Activated T-helper 1 cell treated with anti-CD3 and anti-CD28 coated beads, Interleukin-12 subunit alpha, Interleukin-12 subunit beta, Interleukin-2, Interleukin-4 antibody, amounts not matched to agents 30 ng/mL and 10 ng/mL and 1 ng/mL, durations not matched to agents 14 hours and 24 hours and 36 hours (primary cell): ENCODE measurements around the gene SLCO1C1. TPM values are rescaled to one million over a fixed set of nuclear protein-coding genes. Genes with fewer than 3 reads are reported as not detected.
"Not testable (repeated sequence)": the region's sequence is repeated elsewhere in the genome, so short reads cannot be mapped to it uniquely, and the experiment has no call there.

Experiments used
- DNase-seq: peaks from one replicate; pipeline ENCODE4 v3.0.0; 2021; ENCODE audit warnings: low spot score
- H3K27ac Mint-ChIP-seq: one replicate; pipeline ENCODE4 v1.8.0; 2021; ENCODE audit warnings: mild to moderate bottlenecking, mixed read lengths
- H3K27me3 Mint-ChIP-seq: one replicate; pipeline ENCODE4 v1.8.0; 2022; ENCODE audit warnings: mild to moderate bottlenecking, moderate library complexity, mixed read lengths; ENCODE audit not compliant: insufficient read depth
- H3K36me3 Mint-ChIP-seq: one replicate; pipeline ENCODE4 v1.8.0; 2021; ENCODE audit warnings: low read depth, mixed read lengths
- H3K4me1 Mint-ChIP-seq: one replicate; pipeline ENCODE4 v1.8.0; 2021; ENCODE audit warnings: low read depth, mixed read lengths
- H3K4me3 Mint-ChIP-seq: one replicate; pipeline ENCODE4 v1.8.0; 2021; ENCODE audit warnings: mild to moderate bottlenecking, moderate library complexity, mixed read lengths
- H3K9me3 Mint-ChIP-seq: one replicate; pipeline ENCODE4 v1.8.0; 2021; ENCODE audit warnings: mixed read lengths
- intact Hi-C: fragments of 100-400 bp; cut with micrococcal nuclease; formaldehyde crosslinking; loops from one replicate; pipeline ENCODE4 v1.15.1; 2024
- total RNA-seq: library from RNA; stranded (reverse); gene quantifications from 2 replicates; pipeline ENCODE4 v1.2.3, GENCODE V29; 2022

Gene SLCO1C1
- total RNA-seq, 1 donor from 2014 or later, result not detected

- Mint-ChIP-seq H3K36me3 (no peaks in the 10 kb centered on the region), H3K27ac (no peak overlapping the region), H3K27me3 (no peaks in the 10 kb centered on the region), H3K9me3 (no peaks in the 10 kb centered on the region), H3K4me3 (no peak overlapping the region), H3K4me1 (no peaks in the 10 kb centered on the region)
- intact Hi-C loops, result no loop called here
- no peak for DNase-seq
Measured at GRCh38 chr12:20722142-20722541, 27.0 kb downstream of the SLCO1C1 start.

- H3K9me3 Mint-ChIP-seq, result no peaks in the 10 kb centered on the region
Measured at GRCh38 chr12:20731274-20731673, 36.1 kb downstream of the SLCO1C1 start.

GRCh38 chr12:20740972-20741371, 45.8 kb downstream of the SLCO1C1 start:
- Mint-ChIP-seq H3K36me3 (no peaks in the 10 kb centered on the region), H3K27me3 (no peaks in the 10 kb centered on the region), H3K4me1 (no peaks in the 10 kb centered on the region), H3K9me3 (no peaks in the 10 kb centered on the region), H3K4me3 (no peak overlapping the region), H3K27ac (no peak overlapping the region)
- no peak for DNase-seq
- intact Hi-C loops, result no loop called here

More at GRCh38 chr12:20731274-20731673, 36.1 kb downstream of the SLCO1C1 start:
- H3K27ac Mint-ChIP-seq, result no peak overlapping the region
- H3K36me3 Mint-ChIP-seq, result no peaks in the 10 kb centered on the region
- intact Hi-C loops, result no loop called here
- H3K4me3 Mint-ChIP-seq, result no peak overlapping the region
- H3K27me3 Mint-ChIP-seq, result no peaks in the 10 kb centered on the region
- H3K4me1 Mint-ChIP-seq, result no peaks in the 10 kb centered on the region
- DNase-seq, result no peak

GRCh38 chr12:20748198-20748597, 53.1 kb downstream of the SLCO1C1 start:
- H3K36me3 Mint-ChIP-seq, result no peaks in the 10 kb centered on the region
- no peaks in the 10 kb centered on the region for H3K4me1 Mint-ChIP-seq
- no peak for DNase-seq
- no peak overlapping the region for H3K27ac Mint-ChIP-seq
- no peak overlapping the region for H3K4me3 Mint-ChIP-seq
- H3K9me3 Mint-ChIP-seq, result no peaks in the 10 kb centered on the region
- intact Hi-C loops, result no loop called here
- no peaks in the 10 kb centered on the region for H3K27me3 Mint-ChIP-seq

- Mint-ChIP-seq H3K27me3 (no peaks in the 10 kb centered on the region), H3K4me3 (no peak overlapping the region), H3K9me3 (no peaks in the 10 kb centered on the region), H3K27ac (no peak overlapping the region), H3K4me1 (no peaks in the 10 kb centered on the region), H3K36me3 (no peaks in the 10 kb centered on the region)
- DNase-seq, result no peak
- intact Hi-C loops, result no loop called here
Measured at GRCh38 chr12:20751046-20751445, 55.9 kb downstream of the SLCO1C1 start.

- Mint-ChIP-seq H3K27ac (no peak overlapping the region), H3K36me3 (no peaks in the 10 kb centered on the region), H3K4me3 (no peak overlapping the region), H3K27me3 (no peaks in the 10 kb centered on the region), H3K4me1 (no peaks in the 10 kb centered on the region), H3K9me3 (peaks cover 11% of the 10 kb centered on the region)
- no peak for DNase-seq
- intact Hi-C loops, result no loop called here
Measured at GRCh38 chr12:20777420-20777819, 82.3 kb downstream of the SLCO1C1 start.

GRCh38 chr12:20778969-20779368, 83.8 kb downstream of the SLCO1C1 start:
- H3K4me3 Mint-ChIP-seq, result no peak overlapping the region
- intact Hi-C loops, result no loop called here
- no peak overlapping the region for H3K27ac Mint-ChIP-seq
- H3K9me3 Mint-ChIP-seq, result peaks cover 11% of the 10 kb centered on the region
- no peaks in the 10 kb centered on the region for H3K27me3 Mint-ChIP-seq
- no peaks in the 10 kb centered on the region for H3K4me1 Mint-ChIP-seq
- no peak for DNase-seq
- no peaks in the 10 kb centered on the region for H3K36me3 Mint-ChIP-seq

- DNase-seq, H3K4me1 Mint-ChIP-seq, H3K27me3 Mint-ChIP-seq, H3K27ac Mint-ChIP-seq, intact Hi-C loops, H3K36me3 Mint-ChIP-seq, H3K4me3 Mint-ChIP-seq: not testable (repeated sequence)
- peaks cover 11% of the 10 kb centered on the region for H3K9me3 Mint-ChIP-seq
Measured at GRCh38 chr12:20779971-20780370, 84.8 kb downstream of the SLCO1C1 start.

GRCh38 chr12:20783796-20784357, 88.7 kb downstream of the SLCO1C1 start:
- H3K4me1 Mint-ChIP-seq, intact Hi-C loops, H3K27me3 Mint-ChIP-seq, DNase-seq, H3K4me3 Mint-ChIP-seq, H3K27ac Mint-ChIP-seq, H3K36me3 Mint-ChIP-seq, H3K9me3 Mint-ChIP-seq: not testable (repeated sequence)

GRCh38 chr12:20792971-20793370, 97.8 kb downstream of the SLCO1C1 start:
- Mint-ChIP-seq H3K36me3 (no peaks in the 10 kb centered on the region), H3K4me1 (no peaks in the 10 kb centered on the region), H3K4me3 (no peak overlapping the region), H3K27ac (no peak overlapping the region), H3K9me3 (peaks cover 6% of the 10 kb centered on the region), H3K27me3 (no peaks in the 10 kb centered on the region)
- intact Hi-C loops, result no loop called here
- no peak for DNase-seq

- no peak for DNase-seq
- Mint-ChIP-seq H3K27me3 (no peaks in the 10 kb centered on the region), H3K4me1 (no peaks in the 10 kb centered on the region), H3K9me3 (peaks cover 3% of the 10 kb centered on the region), H3K4me3 (no peak overlapping the region), H3K27ac (no peak overlapping the region), H3K36me3 (no peaks in the 10 kb centered on the region)
- intact Hi-C loops, result no loop called here
Measured at GRCh38 chr12:20798554-20798953, 103.4 kb downstream of the SLCO1C1 start.

- no peak for DNase-seq
- Mint-ChIP-seq H3K36me3 (no peaks in the 10 kb centered on the region), H3K4me3 (no peak overlapping the region), H3K9me3 (no peaks in the 10 kb centered on the region), H3K27me3 (no peaks in the 10 kb centered on the region), H3K4me1 (no peaks in the 10 kb centered on the region), H3K27ac (no peak overlapping the region)
- intact Hi-C loops, result no loop called here
Measured at GRCh38 chr12:20800160-20800559, 105.0 kb downstream of the SLCO1C1 start.

GRCh38 chr12:20801035-20801434, 105.9 kb downstream of the SLCO1C1 start:
- Mint-ChIP-seq H3K4me1 (no peaks in the 10 kb centered on the region), H3K36me3 (no peaks in the 10 kb centered on the region), H3K27me3 (no peaks in the 10 kb centered on the region), H3K27ac (no peak overlapping the region), H3K4me3 (no peak overlapping the region), H3K9me3 (no peaks in the 10 kb centered on the region)
- DNase-seq, result no peak
- intact Hi-C loops, result no loop called here
